Globus pallidus (tissue), 1 donor: ENCODE data around the gene PRAME.
A peak's percentile ranks its signal among the peaks of the same experiment; 100 is the strongest.

ENCODE experiments used
- DNase-seq: peaks from one replicate; pipeline ENCODE4 v3.0.0-alpha.2; 2015; ENCODE audit warnings: low spot score

The PRAME gene

DNA sequence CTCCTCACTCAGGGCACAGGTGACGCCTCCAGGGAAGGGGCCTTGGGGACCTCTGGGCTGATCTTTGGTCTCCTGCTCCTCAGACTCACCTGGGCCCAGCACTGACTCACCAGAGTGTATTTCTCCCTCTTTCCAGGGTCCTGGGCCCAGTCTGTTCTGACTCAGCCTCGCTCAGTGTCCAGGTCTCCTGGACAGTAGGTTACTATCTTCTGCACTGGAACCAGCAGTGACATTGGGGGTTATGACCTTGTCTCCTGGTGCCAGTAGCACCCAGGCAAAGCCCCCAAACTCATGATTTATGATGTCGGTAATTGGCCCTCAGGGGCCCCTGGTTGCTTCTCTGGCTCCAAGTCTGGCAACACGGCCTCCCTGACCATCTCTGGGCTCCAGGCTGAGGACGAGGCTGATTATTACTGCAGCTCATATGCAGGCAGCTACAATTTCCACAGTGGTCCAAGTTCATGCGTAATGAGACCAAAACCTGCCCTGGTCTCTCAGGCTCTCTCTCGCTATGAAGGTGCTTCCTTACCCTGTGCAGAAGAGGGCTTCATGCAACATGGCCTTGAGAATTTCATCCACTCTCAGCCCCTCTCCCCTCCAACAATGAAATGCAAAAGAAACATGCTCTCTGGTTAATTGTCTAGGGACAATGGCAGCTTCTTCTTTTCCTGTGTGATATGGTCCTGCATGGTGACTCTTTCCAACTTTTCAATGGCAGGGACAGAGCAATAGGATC lies 21.0 kb upstream of the PRAME start:
- DNase-seq, result no peak

- no peak for DNase-seq
Observed at GRCh38 chr22:22578702-22579424, 19.8 kb upstream of the PRAME start.

DNA sequence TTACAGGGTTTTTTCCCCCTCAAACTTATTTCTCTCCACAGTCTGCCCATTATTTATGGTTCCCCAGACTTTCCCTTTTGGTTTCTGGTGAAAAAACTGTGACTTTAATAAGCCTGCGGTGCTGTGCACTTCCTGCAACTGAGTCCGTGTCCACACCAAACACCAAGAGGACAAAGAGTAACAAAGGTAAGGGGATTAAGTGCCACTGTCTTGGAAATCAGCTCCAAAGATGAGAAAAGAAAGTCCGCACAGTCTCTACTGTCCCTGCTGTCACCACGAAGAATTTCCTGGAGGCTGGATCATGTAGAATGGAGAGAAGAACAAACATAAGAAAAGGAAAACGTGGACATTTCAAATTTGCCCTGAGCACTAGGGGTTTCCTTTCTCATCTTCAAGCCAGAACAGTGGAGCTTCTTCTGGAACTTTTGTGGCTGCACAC lies 17.9 kb upstream of the PRAME start:
- no peak for DNase-seq

DNA sequence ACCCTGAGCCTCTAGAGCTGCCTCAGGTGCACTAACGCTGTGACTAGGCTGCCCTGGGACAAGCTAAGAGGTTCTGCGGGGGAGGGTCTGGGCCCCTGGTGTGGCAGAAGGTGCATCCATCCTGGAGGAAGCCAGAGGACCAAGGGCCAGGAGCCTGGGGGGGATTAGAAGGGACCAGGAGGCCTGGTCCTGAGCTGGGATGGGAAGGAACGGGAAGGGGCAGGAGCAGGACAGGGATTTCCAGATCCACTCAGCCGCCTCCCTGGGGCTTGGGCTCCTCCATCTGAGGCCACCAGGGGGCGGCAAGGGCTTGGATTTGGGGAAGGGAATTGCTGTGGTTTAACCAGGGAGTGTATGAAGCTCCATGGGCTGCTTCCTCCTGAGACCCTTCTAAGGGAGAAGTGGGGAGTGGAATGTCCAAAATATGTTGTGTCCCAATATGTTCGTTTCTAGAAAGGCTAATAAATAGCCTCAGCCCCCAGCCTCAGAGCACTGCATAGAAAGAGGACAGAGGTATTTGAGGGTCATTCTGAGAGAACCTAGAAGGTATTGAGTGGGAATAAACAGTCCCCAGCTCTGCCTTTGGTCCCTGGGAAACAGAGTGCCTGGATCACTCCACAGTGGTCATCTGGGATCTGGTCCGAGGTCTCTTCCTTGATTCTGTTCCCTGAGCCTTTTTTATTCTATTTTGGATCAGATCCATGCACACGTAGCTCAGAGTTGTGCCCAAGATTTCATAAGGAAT lies 17.4 kb upstream of the PRAME start:
- peak; percentile 11 for DNase-seq

- DNase-seq, result no peak
Observed at GRCh38 chr22:22574361-22574760, 15.3 kb upstream of the PRAME start.

GRCh38 chr22:22573047-22573889 lies 14.2 kb upstream of the PRAME start:
- DNase-seq, result no peak

DNA sequence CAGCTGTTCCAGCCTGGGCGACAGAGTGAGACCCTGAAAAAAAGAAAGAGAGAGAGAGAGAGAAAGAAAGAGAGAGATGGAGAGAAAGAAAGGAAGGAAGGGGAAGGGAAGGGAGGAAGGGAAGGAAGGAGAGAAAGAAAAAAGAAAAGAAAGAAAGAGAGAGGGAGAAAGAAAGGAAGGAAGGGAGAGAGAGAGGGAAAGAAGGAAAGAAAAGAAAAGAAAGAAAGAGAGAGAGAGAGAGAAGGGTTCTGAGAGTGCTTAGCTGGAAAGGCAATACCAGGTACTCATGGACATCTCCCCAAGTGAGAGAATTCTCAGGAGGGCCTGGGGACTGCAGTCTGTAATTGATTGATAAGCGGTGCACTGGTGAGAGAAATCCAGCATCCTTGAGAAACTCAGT lies 12.8 kb upstream of the PRAME start:
- DNase-seq, result no peak

GRCh38 chr22:22571429-22571828 lies 12.4 kb upstream of the PRAME start:
- DNase-seq, result no peak

GRCh38 chr22:22569218-22569617 lies 10.2 kb upstream of the PRAME start:
- DNase-seq, result no peak

DNA sequence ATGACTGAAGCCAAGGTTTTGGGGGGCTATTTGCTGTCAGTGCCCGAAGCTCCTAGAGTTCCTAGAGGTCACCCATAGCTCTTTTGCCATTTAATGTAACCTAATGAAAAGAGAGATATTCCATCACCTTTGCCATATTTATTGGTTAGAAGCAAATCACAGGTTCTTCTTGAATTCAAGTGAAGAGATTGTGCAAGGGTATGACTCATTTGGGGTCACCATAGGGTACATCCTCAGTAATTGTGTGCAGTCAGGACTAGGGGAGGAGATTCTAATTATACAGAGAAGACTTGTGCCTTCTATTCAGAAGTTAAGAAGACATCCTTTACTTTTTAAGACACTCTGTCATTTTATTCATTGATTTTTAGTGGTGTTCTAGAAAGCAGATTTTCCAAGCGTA lies 6.9 kb upstream of the PRAME start:
- DNase-seq, result no peak

DNA sequence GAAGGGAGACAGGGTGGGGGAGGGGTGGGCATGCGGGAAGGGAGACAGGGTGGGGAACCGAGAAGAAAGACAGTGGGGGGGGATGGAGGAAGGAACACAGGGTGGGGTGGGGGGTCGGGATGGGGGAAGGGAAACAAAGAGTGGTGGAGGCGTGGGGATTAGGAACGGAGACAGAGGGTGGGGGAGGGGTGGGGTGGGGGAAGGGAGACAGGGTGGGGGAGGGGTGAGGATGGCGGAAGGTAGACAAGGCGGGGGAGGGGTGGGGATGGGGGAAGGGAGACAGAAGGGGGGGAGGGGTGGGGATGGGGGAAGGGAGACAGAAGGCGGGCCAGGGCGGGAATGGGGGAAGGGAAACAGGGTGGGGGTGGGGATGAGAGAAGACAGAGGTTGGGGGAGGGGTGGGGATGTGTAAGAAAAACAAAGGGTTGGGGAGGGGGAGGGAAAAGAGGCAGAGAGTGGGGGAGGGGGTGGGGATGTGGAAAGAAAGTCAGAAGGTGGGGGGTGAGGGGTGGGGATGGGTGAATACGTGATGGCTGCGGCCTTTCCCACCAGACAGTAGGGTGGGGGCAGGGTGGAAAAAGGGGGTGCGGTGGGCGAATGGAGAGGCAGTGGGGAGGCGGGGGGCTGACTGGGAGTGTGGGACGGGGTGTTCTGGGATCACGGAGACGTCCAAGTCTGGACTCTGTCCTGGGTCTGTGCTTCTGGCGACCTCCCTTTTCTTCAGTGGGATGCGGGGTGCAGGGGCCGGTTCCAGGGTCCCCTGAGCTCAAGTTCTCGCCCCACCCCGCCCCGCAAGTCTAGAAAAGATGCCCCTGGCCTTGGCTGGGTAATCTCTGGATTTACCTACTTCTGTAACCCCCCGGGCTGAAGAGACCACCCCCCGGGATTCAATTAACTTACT lies 744 bp downstream of the PRAME start:
- no peak for DNase-seq

GRCh38 chr22:22556995-22557925 lies 1.8 kb downstream of the PRAME start:
- DNase-seq, result no peak

- no peak for DNase-seq
Observed at GRCh38 chr22:22556578-22556977, 2.5 kb downstream of the PRAME start.

DNA sequence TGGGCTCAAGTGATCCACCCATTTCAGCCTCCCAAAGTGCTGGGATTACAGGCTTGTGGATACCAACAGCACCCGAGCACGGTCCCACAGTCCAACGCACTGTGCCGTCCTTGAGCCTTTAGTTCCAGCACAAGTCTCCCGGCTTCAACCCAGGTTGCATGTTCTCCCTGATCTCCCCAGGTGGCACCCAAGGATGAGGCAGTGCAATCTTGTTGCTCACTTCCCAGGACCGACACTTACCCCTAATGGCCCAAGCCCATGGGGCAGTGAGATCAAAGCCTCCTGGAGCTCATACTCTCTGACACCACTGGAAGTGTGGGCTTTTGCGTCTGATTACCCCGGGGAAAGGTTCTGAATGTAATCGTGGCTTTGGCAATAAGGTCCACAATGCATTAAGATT lies 3.5 kb downstream of the PRAME start:
- DNase-seq, result no peak

DNA sequence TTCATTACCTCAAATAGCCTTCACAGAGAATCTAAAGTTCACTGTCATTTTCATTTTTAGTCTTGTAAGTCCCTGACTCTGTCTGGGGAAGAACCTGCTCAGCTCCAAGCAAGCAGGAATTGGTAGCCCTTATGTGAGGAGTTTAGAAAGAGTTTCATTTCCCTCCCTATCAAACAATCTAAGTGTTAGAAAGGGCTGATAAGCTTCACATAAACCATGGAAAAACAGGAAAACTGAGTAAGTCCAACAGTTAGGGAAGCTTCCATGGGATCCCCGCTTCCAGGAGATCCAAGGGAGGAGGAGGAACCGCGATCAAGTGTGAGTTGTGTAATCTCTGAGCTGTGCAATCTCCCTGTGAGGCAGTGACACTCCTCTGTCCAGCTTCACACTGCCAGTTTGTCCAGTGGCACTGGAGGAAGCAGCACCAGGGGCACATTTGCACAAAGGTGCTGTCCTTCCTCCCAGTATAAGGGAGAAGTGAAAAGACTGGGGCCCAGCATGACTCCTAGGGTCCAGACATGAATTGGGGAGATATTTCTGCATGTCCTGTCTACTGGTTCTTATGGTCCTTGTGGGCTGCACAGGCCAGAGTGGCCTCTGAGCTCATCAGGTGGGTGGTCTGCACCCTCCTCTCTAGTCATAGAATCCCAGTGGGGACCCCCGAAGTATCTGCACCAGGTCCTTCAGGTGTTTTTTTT lies 4.3 kb downstream of the PRAME start:
- DNase-seq, result no peak

GRCh38 chr22:22553735-22554586 lies 5.1 kb downstream of the PRAME start:
- no peak for DNase-seq

DNA sequence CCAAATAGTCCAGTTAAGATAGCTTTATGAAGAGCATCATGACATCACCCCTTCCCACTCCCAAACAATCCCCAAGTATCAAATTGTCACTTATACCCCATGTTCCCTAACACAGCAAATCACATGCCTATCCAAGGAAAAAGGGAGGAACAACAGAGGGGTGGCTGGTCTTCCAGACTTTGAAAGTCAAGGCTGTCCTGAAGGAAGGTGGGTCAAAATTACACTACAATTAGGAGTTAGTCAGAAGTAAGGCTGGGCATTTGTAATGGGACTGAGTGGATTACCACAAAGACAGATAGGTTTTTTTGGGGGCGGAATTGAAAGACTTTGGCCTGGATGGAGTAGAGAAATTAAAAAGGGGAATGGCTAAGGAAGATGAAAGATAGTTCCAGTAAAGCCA lies 5.9 kb downstream of the PRAME start:
- DNase-seq, result no peak

DNA sequence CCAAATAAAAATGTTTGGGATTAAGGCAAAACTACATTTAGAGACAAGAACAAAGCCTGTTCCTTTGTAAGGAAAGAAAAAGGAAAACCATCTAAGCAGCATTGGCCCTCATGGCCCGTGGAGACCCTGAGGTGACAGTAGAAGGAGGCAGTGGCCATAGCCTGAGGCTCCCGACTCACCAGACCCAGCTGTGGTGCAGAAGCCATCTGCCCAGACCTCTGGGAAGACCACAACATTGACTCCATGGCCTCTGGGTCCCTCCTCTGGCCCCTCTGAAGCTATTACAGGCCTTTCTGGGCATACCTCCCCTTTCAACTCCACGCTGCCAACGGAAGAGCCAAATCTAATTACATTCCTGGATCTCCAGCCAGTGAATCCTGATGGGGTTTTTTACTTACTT lies 6.4 kb downstream of the PRAME start:
- DNase-seq, result no peak
